Measurements from ENCODE around the gene HPSE2.
"Not testable (repeated sequence)": the region's sequence is repeated elsewhere in the genome, so short reads cannot be mapped to it uniquely, and the experiment has no call there.

The HPSE2 gene

DNA sequence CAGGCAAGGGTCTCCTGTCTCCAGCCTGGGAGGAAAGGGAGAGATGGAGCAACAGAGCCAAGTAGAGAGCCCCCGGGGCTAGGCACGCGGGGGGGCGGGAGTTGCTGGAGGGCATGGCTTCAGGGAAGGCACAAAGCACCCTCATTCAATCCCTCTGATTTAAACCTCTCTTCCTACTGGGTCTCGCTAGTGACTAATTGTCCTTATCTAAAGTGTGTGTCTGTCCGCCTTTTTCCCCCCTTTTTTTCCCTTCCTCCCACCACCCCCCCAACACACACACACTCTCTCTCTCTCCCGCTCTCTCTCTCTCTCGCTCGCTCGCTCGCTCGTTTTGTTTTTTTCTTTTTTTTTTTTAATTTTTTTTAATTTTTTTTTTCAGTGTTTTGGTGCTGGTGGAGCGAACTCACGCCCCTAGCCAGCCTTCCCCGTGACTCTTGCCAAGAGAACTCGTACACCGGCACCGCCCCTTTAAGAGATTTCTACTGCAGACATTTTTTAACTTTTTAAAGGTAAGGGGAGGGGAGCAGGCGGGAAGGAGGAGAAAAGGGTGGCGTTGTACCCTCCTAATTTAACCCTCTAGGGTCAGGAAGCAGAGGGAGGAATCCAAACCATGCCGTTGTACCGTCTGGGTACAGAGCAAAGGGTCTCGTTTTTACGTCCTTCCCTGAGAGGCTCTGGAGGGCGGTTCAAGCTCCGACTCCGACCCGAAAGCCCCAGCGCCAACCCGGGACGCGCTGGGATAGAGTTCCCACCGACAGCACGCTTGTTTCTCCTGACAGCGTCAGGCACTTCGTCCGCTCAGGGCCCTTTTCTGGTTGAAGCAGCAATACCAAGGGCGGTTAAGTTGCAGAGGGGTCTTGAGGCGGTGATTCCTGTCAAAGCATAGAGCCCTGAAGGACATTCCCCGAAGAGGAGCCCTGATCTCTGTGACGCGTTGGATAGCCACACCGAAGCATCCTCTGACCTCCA is at the start of gene HPSE2:
HPSE2 (minus strand) TSS at position 195 of the 969 bp plus-strand sequence.
- DNase-seq = peak; percentile 66

DNA sequence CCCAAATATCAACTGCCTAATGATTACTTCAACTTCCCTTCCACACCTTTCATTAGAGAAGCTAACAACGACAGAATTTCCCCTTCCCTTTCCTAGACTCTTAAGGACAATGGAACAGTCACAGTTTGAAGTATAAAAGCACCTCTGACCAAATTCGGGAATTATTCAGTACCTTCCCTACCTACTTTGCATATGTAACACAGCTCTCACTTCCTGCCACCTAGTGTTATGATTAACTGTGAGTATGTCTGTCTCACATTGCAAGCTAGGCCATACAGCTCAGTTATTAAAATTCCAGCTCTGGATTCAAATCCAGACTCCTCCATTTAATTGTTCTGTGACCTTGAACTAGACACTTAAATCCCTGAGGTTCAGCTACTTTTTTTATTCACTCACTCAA is 44.8 kb upstream of the HPSE2 start:
- no peak for DNase-seq

GRCh38 chr10:99279626-99280111 is 44.0 kb upstream of the HPSE2 start:
- no peak for DNase-seq

DNA sequence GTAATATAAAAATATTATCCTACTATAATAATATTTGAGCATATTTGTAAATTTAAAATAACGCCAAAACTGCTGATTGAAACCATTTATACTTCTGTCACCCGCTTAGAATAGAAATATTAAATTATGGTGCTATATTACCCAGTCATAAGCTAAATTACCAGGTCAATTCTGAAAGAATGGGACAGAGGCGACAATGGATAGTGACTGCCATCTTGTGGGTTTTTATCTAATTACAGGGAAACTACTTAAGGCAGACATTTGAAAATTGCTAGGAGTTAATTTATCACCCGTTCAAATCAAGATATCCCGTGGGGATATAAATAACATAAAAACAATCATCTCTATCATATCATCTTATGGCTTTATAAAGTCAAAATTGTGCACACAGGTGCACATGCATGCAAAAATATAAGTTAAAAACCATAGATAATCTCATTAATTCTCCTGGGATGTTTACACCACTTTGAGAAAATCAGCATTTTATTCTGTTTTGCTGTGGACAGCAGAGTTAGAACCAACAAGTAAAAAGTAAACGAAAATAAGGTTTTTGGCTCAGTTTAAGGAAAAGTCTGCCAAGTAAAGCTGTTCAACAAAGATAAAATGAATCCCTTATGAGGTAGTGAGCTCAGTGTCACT is 41.3 kb upstream of the HPSE2 start:
- no peak for DNase-seq

DNA sequence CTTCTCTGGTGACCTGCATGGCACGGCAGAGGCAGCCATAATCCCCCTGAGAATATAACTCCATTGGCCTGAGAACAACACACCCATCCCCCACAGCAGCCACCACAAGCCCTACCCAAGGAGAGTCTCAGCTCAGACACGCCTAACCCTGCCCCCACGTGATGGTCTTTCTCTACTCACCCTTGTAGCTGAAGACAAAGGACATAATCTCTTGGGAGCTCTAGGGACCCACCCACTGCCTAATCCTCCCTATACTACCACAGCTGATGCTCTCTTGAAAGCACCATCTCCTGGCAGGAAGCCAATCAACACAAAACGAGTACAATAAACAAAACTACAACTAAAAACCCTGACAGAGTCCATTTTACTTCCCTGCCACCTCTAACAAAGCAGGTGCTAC is 30.7 kb upstream of the HPSE2 start:
- no peak for DNase-seq

- DNase-seq = no peak
These were observed 13.2 kb upstream of the HPSE2 start for GRCh38 chr10:99248824-99249223.

DNA sequence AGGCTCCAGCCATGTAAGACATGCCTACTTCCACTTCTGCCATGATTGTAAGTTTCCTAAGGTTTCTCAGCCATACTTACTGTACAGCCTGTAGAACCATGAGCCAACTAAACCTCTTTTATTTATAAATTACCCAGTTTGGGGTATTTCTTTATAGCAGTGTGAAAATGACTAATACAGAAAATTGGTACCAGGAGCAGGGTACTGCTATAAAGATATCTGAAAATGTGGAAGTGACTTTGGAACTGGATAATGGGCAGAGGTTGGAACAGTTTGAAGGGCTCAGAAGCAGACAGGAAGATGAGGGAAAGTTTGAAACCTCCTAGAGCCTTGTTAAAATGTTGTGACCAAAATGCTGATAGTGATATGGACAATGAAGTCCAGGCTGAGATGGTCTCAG is 12.2 kb upstream of the HPSE2 start:
- not testable (repeated sequence) for DNase-seq

- no peak for DNase-seq
These were observed 1.1 kb upstream of the HPSE2 start for GRCh38 chr10:99236627-99237309.

DNA sequence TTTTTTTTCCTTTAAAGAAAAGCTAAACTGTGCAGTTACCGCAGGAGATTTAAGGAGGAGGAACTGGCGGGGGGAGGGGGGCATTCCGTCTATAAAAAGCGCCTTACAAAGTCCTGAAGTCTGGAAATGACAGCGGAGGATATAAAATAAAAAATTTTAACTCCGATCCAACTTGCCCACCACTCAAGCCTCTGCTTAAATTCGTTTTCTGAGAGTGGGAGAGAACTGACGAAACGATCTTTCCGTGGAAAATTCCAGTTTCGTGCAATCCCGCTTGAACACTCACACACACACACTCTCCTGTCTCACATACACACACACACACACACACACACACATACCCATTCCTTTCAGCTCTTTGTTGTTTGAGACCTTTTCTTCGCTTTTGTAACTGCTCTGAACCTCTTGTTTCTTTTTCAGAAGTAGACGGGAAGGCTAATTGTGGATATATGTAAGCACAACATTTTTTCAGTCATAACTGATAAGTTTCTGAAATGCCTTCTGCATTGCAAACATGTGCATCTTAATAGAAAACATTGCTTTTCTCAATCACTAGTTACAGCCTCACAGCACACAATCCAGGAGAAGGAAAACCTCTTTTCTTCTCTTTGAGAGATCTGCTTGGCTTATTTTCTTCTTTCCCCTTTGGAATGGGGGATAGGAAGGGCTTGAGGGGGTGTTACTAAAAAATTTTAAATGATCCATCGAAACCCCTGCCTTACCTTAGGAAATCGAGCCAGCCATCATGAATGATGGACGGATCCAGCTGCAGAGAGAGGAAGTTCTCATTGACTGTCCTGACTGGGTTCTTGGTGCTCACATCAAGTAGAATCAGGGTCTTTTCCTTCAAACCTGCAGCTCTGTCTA is 628 bp downstream of the HPSE2 start:
- DNase-seq = no peak

GRCh38 chr10:99234041-99234790 is 1.4 kb downstream of the HPSE2 start:
- DNase-seq = peak; percentile 76

- no peak for DNase-seq
These were observed 2.0 kb downstream of the HPSE2 start for GRCh38 chr10:99233689-99234037.

DNA sequence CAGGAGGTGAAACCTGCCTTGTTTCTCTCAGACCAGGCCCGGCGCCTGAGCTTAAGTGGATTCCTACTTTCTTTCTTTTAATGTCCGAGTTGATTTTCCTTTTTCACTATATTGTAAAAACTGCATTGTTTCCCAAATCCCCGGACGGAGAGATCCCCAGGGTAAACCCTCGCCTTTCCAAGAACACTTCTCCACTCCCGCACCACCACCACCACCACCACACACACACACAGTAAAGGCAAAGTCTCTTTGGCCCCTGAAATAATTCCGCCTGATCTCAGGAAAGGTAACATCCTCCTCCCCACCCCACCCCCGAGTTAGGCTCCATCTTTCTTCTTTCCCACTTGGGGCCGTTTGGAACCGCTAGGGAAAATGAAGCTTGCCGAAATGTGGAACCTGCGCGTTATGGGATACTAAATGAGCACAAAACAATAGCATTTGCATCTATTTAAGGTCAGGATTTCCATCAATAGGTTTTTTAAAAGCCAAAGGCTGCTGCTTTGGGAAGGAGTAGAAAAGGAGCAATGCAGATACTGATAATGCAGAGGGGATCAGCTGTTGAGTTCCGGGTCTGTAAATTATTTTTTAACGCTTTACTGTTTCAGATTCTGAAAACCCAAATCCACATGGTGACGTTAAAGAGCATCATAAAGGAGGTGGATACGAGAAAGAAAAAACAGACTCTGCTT is 2.5 kb downstream of the HPSE2 start:
- no peak for DNase-seq

DNA sequence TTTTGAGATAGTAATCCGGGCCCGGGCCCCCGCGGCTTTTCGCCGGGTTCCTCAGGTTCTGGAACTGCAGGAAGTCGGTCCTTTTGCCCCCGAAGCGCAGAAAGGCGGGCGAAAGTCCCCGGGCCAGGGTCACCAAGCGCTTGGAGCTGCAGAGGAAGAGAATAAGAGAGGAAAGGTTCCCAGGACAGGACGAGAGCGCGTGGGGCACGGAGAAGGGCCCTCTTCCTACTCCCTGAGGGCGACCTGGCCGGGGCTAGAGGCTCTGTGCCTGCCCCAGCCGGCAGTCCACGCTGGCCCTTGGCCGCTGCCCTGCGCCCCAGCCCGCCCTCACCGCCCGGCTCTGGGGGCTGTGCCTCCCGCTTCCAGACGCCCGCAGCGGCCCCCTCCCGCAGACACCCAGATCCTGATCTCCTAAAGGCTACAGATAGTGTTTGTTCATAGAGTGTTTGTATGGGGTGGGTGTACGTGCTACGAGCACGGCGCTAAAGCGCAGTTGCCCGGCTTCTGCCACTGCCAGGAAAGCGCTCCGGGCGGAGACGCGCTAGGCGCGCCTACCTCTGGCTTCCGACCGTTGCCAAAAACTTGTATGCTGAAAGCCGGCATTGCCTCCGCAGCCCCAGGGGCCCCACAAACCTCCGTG is 3.2 kb downstream of the HPSE2 start:
- peak; percentile 63 for DNase-seq

- DNase-seq = no peak
These were observed 10.9 kb downstream of the HPSE2 start for GRCh38 chr10:99224766-99225165.

DNA sequence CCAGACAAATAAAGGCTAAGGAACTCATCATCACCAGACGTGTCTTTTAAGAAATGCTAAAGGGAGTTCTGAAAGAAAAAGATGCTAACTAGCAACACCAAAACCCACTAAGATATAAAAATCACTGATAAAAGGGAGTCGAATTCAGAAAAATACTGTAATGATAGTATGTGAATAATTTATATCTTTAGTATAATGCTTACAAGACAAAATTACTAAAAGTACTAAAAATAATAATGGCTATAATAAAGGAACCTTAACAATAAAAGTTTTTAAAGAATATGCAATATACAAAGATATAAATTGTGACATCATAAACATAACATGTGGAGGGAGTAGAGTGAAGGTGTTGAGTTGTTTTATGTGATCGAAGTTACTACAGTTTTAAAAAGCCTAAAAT is 28.3 kb downstream of the HPSE2 start:
- no peak for DNase-seq

GRCh38 chr10:99203310-99203709 is 32.3 kb downstream of the HPSE2 start:
- DNase-seq = no peak

- DNase-seq = no peak
These were observed 62.7 kb downstream of the HPSE2 start for GRCh38 chr10:99172950-99173349.

GRCh38 chr10:99172128-99172738 is 63.4 kb downstream of the HPSE2 start:
- peak; percentile 64 for DNase-seq

- DNase-seq = no peak
These were observed 65.5 kb downstream of the HPSE2 start for GRCh38 chr10:99170116-99170675.

DNA sequence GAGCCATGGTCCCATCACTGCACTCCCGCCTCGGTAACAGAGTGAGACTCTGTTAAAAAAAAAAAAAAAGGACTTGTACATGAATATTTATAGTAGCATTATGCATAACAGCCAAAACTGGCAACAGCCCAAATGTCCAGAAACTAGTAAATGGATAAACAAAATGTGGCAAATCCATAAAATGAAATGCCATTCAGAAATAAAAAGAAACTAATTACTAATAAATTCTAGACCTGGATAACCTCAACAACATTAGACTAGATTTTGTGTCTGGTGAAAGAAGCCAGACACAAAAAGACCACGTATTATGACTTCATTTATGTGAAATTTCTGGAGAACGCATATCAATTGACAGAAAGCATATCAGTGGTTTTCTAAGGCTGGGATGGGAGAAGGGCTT is 74.5 kb downstream of the HPSE2 start:
- DNase-seq = no peak

All from islet precursor cell (in vitro differentiated cells).